MG63 (cell line): Measurements from ENCODE around the gene RUSF1. TPM values are rescaled to one million over a fixed set of nuclear protein-coding genes. Genes with fewer than 3 reads are reported as not detected.
A peak's percentile ranks its signal among the peaks of the same experiment; 100 is the strongest.
"Not testable (repeated sequence)": the region's sequence is repeated elsewhere in the genome, so short reads cannot be mapped to it uniquely, and the experiment has no call there.

Experiments
- DNase-seq: peaks from one replicate; pipeline ENCODE4 v3.0.0-alpha.2; 2020
- H3K27me3 ChIP-seq: fragments of 250-450 bp; sonication (Bioruptor Pico); 2 replicates; pipeline ENCODE4 v1.5.1; 2020; ENCODE audit warnings: mild to moderate bottlenecking, moderate library complexity
- H3K36me3 ChIP-seq: fragments of 250-450 bp; sonication (Bioruptor Pico); 2 replicates; pipeline ENCODE4 v1.5.1; 2020; ENCODE audit warnings: mild to moderate bottlenecking, moderate library complexity
- H3K4me3 ChIP-seq: fragments of 250-450 bp; sonication (Bioruptor Pico); 2 replicates; pipeline ENCODE4 v1.5.1; 2020; ENCODE audit warnings: mild to moderate bottlenecking, moderate library complexity
- H3K9me3 ChIP-seq: fragments of 250-450 bp; sonication (Bioruptor Pico); 2 replicates; pipeline ENCODE4 v1.5.1; 2020; ENCODE audit warnings: mild to moderate bottlenecking, moderate library complexity
- total RNA-seq: library from RNA; depleted of rRNA; stranded (reverse); fragments of >200 nt; shearing (Covaris generic); gene quantifications from 2 replicates; pipeline ENCODE4 v1.2.3, GENCODE V29; 2014; ENCODE audit warnings: low replicate concordance

RUSF1 gene
- total RNA-seq, 1 experiment from 2014 or later = 27.9 TPM

DNA sequence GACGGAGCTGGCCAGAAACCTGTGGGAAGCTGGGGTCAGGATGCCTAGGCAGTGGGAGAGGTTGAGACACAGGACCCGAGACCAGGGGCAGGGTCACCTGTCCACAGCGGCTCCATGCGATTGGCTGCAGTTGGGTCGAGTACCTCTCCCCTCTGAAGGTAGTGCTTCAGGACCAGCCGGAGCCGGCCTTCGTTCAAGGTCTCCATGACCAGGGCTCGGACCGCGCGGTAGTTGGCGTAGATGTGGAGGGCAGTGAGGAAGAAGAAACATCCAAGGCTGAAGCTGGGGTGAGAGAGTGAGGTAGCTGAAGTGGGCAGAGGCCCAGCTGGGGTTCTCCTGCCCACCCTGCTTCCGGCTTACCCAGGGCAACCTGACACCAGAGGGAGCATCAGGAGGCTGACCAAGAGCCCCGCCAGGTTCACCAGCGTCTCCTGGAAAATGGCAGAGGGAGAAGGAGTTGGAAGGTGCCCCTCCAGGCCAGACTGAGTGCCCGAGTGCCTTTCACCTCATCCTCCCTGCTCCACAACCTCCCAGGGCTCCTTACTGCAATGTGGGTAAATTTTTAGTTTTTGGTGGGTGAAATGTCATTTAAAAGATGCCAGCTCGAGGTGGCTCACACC, 14.6 kb downstream of the RUSF1 start:
- Histone ChIP-seq H3K27me3 (peaks cover 2% of the 10 kb centered on the region; the same call in 1 of the 2 replicates), H3K4me3 (no peak overlapping the region), H3K36me3 (peaks cover 12% of the 10 kb centered on the region), H3K9me3 (no peaks in the 10 kb centered on the region)
- no peak for DNase-seq

DNA sequence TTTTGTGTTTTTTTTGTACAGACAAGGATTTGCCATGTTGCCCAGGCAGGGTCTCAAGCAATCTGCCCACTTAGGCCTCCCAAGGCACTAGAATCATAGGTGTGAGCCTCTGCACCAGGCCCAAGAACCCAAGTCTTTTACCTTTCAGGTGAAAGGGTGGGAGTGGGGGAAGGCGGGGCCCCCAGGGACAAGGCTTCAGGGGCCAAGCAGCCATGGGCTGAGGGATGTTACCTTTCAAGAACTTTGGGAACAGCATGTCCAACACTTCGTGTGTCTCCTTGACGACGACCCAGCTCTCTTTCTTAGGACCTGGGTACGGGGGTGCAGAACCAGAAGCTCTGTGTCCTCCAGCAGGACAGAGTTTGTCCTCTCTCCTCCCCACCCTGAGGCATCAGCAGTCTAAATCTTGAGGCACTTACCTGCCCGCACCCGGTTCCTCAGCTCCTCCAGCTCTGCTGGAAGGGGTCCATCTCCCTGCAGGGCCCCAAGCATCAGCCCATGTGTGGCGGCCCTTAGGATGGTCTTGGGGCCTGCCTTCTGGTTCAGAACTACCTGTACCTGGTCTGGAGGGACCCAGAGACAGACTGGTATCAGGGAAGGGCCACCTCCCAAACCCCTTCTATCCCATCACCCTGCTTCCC, 16.3 kb downstream of the RUSF1 start:
- Histone ChIP-seq H3K36me3 (peaks cover 9% of the 10 kb centered on the region; the same call in 1 of the 2 replicates), H3K9me3 (no peaks in the 10 kb centered on the region), H3K27me3 (peaks cover 12% of the 10 kb centered on the region; the same call in 1 of the 2 replicates), H3K4me3 (no peak overlapping the region)
- no peak for DNase-seq

DNA sequence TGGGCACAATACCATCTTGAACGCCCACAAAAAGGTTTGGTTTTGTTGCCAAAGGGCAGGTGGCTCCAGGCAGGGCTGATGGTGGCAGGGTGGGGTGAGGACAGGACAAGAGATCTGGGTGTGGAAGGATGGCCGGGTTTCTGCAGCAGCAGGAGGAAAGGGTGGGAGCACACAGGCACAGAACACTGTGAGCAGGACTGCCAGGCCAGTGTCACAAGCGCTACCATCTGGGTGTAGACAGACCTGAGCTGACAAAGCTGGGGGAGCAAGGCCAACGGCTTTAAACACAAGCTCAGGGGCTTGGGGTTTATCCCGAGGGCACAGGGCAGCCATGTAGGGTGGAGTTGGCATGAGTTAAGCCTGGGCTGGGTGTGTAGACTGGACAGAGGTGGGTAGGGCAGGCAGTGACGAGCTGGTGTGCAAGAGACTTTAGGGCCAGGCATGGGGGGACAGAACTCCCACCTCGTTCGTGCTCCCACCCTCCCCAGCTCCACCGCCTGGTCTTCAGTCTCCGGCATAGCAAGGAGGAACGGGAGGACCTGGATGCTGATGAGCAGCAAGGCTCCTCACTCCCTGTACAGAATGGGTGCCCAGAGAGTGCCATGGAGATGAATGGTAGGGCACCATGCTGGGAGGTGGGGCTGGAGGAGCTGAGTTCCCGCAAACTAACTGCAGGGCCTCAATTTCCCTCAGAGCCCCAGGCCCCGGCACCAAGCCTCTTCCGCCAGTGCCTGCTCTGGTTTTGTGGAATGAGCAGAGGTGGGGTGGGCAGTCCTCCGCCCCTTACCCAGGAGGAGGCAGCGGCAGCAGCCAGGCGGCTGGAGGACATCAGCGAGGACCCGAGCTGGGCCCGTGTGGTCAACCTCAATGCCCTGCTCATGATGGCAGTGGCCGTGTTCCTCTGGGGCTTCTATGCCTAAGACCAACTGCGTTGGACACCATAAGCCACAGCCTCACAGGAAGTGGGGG, 18.3 kb downstream of the RUSF1 start:
- DNase-seq = no peak
- H3K9me3 ChIP-seq = no peaks in the 10 kb centered on the region
- peaks cover 9% of the 10 kb centered on the region; the same call in 1 of the 2 replicates for H3K36me3 ChIP-seq
- peaks cover 12% of the 10 kb centered on the region; the same call in 1 of the 2 replicates for H3K27me3 ChIP-seq
- no peak overlapping the region for H3K4me3 ChIP-seq

DNA sequence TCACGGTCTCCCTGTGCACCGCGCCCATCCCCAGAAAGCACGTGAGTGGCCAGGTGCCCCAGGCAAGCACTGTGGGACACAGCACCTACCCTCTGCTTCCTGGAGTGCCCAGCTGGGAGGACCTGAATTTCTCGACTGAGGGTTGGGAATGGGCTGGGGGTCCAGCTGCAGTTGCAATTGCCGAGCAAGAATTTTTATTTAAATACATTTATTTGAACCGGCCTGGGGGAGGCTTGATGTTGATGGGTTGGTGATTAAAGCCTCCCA, 19.0 kb downstream of the RUSF1 start:
- no peaks in the 10 kb centered on the region for H3K9me3 ChIP-seq
- peaks cover 12% of the 10 kb centered on the region; the same call in 1 of the 2 replicates for H3K27me3 ChIP-seq
- no peak for DNase-seq
- no peak overlapping the region for H3K4me3 ChIP-seq
- H3K36me3 ChIP-seq = peaks cover 9% of the 10 kb centered on the region; the same call in 1 of the 2 replicates

DNA sequence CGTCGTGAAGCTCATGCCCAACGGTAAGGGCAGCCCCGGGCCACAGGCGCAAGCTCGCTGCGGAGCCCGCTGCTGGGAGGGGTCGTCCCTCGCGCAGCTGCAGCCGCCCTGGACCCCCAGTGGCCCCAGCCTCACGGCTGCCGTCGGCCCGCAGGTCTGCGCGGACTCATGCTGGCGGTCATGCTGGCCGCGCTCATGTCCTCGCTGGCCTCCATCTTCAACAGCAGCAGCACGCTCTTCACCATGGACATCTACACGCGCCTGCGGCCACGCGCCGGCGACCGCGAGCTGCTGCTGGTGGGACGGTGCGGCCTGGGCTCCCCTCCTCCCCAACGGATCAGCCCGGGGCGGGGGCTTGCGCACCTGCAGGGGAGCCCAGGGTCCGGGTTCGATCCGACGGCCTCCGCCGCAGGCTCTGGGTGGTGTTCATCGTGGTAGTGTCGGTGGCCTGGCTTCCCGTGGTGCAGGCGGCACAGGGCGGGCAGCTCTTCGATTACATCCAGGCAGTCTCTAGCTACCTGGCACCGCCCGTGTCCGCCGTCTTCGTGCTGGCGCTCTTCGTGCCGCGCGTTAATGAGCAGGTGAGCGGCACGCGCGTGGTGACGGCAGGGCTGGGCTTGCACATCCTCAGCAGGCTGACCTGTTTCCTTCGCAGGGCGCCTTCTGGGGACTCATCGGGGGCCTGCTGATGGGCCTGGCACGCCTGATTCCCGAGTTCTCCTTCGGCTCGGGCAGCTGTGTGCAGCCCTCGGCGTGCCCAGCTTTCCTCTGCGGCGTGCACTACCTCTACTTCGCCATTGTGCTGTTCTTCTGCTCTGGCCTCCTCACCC, 19.5 kb downstream of the RUSF1 start:
- H3K4me3 ChIP-seq = no peak overlapping the region
- H3K27me3 ChIP-seq = peaks cover 12% of the 10 kb centered on the region; the same call in 1 of the 2 replicates
- peaks cover 6% of the 10 kb centered on the region; the same call in 1 of the 2 replicates for H3K36me3 ChIP-seq
- DNase-seq = no peak
- H3K9me3 ChIP-seq = no peaks in the 10 kb centered on the region

DNA sequence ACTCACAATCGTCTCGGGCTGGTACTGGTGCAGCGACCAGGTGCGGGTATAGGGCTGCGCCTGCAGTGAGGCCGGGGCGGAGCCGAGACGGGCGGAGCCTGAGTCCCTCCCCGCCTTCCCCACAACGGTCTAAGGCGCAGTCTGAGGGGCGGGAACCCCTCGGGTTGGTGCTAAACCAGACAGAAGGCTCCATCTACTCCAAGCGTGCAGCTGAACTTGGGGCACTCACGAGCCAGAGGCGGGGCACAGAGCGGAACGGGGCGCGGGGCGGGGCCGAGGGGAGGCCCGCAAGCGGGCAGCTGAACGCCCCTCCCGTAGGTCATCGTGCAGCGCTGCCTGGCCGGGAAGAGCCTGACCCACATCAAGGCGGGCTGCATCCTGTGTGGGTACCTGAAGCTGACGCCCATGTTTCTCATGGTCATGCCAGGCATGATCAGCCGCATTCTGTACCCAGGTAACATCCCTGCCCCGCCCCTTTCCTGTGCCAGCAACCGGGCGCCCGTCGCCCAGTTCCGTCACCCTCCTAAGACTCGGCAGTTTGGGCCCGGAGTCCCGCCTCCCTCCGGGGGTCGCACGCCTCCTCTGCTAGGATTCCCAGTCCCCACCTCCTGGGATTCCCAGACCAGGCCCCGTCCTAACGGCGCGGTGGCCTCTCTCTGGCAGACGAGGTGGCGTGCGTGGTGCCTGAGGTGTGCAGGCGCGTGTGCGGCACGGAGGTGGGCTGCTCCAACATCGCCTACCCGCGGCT, 20.3 kb downstream of the RUSF1 start:
- DNase-seq = peak; percentile 33
- H3K27me3 ChIP-seq = peaks cover 12% of the 10 kb centered on the region; the same call in 1 of the 2 replicates
- peak overlapping the region; percentile 41 for H3K4me3 ChIP-seq
- no peaks in the 10 kb centered on the region for H3K9me3 ChIP-seq
- peaks cover 1% of the 10 kb centered on the region; the same call in 1 of the 2 replicates for H3K36me3 ChIP-seq

DNA sequence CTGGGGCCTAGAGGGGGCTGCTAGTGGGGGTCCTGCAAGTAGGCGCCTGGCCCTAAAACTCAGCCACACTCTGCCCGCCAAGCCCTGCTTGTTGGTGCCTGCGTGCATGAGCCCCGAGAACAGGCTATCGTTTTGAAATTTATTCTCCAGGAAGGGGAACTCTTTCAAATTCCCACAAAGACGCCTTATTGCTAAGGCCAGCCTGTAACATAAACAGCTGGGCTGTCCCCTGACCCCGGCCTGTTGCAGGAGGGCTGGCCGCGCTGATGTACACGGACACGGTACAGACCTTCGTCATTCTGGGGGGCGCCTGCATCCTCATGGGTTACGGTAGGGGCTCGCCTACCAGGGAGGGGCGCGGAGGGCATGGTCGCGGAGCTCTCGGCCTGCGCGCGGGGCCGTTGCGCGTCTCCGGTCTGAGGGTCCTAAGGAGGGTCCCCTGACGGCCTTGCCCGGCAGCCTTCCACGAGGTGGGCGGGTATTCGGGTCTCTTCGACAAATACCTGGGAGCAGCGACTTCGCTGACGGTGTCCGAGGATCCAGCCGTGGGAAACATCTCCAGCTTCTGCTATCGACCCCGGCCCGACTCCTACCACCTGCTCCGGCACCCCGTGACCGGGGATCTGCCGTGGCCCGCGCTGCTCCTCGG, 21.0 kb downstream of the RUSF1 start:
- H3K36me3 ChIP-seq = no peaks in the 10 kb centered on the region; the same call in 1 of the 2 replicates
- DNase-seq = no peak
- no peaks in the 10 kb centered on the region for H3K9me3 ChIP-seq
- peaks cover 12% of the 10 kb centered on the region; the same call in 1 of the 2 replicates for H3K27me3 ChIP-seq
- H3K4me3 ChIP-seq = peak overlapping the region; percentile 41

DNA sequence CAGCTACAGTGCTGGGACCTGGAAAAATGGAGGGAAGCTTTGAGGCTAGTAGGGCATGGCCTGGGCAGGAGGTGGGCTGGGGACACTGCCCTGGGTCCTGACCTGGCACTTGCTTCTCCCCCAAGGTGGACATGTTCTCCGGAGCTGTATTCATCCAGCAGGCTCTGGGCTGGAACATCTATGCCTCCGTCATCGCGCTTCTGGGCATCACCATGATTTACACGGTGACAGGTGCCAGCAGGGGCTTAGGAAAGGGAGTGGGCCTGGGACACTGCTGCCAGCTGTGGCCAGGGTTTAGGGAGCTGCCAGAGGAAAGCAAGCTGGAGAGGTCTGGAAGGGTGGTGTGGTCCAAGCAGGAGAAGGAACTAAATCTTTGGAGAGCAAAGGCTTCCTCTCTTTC, 22.1 kb downstream of the RUSF1 start:
- Histone ChIP-seq H3K36me3 (no peaks in the 10 kb centered on the region), H3K27me3 (peaks cover 12% of the 10 kb centered on the region; the same call in 1 of the 2 replicates), H3K4me3 (no peak overlapping the region), H3K9me3 (no peaks in the 10 kb centered on the region)
- no peak for DNase-seq

DNA sequence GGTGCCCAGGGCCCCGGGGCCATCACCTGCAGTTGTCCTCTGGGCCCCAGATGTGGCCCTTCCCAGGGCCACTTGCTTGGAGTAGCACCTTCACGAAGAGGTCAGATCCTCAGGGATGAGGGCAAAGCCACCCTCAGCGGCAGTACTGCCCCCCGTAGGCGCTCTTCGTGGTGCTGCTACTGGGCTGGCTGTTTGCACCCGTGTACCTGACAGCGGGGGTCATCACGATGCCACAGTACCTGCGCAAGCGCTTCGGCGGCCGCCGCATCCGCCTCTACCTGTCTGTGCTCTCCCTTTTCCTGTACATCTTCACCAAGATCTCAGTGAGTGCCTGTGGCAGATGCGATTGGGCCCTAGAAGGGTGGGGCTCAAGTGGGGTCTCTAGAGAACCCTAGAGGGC, 22.6 kb downstream of the RUSF1 start:
- H3K36me3 ChIP-seq = no peaks in the 10 kb centered on the region
- H3K27me3 ChIP-seq = peaks cover 12% of the 10 kb centered on the region; the same call in 1 of the 2 replicates
- no peak overlapping the region for H3K4me3 ChIP-seq
- no peak for DNase-seq
- H3K9me3 ChIP-seq = no peaks in the 10 kb centered on the region

DNA sequence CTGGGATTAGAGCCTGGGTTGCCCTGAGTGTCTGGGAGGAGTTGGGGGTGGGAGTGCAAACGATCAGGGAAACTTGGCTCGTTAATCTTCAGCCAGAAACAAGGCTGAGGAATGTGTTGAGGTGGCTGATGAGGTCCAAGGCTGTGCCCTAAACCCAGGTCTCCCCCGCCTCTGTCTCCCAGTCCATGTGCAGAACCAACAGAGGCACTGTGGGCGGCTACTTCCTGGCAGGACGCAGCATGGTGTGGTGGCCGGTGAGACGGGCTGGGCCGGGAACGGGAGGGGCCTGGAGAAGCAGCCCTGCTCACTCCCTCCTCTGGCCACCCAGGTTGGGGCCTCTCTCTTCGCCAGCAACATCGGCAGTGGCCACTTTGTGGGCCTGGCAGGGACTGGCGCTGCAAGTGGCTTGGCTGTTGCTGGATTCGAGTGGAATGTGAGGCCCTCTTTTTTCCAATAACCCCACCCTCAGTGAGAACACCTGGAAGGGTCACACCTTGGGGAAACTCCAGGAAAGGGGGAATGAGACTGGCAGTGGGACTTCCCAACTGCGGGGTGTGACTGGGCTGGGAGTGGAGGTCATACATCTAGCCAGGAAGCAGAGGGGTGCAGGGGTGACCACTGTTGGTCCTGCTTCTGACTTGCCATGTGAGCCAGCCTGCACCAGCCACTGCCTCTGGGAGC, 23.6 kb downstream of the RUSF1 start:
- no peak for DNase-seq
- no peak overlapping the region for H3K4me3 ChIP-seq
- H3K36me3 ChIP-seq = no peaks in the 10 kb centered on the region
- no peaks in the 10 kb centered on the region for H3K9me3 ChIP-seq
- H3K27me3 ChIP-seq = peaks cover 12% of the 10 kb centered on the region; the same call in 1 of the 2 replicates

DNA sequence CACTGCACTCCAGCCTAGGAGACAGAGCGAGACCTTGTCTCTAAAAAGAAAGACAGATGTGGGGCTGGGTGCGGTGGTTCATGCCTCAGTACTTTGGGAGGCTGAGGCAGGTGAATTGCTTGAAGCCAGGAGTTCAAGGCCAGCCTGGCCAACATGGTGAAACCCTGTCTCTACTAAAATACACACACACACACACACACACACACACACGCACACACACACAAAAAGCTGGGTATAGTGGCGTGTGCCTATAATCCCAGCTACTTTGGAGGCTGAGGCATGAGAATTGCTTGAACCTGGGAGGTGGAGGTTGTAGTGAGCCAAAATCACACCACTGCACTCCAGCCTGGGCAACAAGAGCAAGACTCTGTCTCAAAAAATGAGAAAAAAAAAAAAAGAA, 24.1 kb downstream of the RUSF1 start:
- H3K9me3 ChIP-seq, H3K4me3 ChIP-seq, DNase-seq, H3K36me3 ChIP-seq: not testable (repeated sequence)
- H3K27me3 ChIP-seq = peaks cover 12% of the 10 kb centered on the region; the same call in 1 of the 2 replicates

DNA sequence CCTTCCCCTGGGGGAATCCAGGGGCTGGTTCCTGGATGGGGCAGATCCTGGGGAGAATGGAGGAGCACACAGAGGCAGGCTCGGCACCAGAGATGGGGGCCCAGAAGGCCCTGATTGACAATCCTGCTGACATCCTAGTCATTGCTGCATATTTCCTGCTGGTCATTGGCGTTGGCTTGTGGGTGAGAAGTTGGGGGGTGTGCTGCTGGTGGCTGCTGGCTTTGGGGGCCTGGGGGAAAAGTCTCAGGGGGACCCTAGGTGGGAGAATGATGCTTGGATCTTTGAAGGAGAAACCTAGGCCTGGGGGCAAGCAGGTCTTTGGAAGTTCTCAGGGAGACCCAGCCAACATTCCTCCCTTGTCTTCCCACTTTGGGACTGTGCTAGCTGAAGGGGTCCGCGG, 25.1 kb downstream of the RUSF1 start, which contains the start of gene SLC5A2:
Gene SLC5A2, plus strand, starts transcription at position 43 of the 400 bp plus-strand sequence. Its CDS starts 14 bp downstream, at position 57.
- Histone ChIP-seq H3K27me3 (peaks cover 5% of the 10 kb centered on the region; the same call in 1 of the 2 replicates), H3K36me3 (peaks cover 1% of the 10 kb centered on the region)
- no peak for DNase-seq

DNA sequence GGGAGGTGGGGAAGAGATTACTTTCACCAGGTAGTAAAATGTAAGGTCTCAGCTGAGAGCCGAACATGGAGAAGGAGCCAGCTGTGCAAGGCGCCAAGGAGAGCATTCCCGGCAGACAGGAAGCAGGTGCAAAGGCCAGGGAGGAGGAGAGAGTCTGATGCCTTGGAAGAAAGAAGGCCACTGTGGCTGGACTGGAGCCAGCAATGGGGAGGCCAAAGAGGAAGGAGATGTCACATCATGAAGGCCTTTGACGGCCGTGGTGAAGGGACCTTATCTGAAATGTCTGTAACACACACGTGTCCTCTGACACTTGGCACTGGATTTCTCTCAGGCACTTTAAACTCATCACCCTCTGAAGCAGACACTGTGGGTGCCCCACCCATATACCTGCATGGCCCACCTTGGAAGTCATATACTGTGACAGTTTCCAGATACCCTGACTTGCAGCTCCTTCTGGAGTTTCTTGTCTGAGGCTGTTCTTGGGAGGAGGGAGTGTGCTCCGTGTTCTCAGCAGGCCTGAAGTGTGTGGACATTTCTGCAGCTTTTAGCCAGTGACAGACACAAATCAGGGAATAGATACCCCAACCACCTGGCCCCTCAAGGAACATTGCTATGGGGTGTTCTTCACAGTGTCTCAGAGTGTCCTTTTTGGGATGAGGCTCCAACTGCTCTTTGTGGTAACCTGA, 27.2 kb downstream of the RUSF1 start:
- Histone ChIP-seq H3K9me3 (no peaks in the 10 kb centered on the region), H3K36me3 (peaks cover 18% of the 10 kb centered on the region), H3K4me3 (no peak overlapping the region), H3K27me3 (no peaks in the 10 kb centered on the region; the same call in 1 of the 2 replicates)
- DNase-seq = no peak

More for the DNA sequence above, 25.1 kb downstream of the RUSF1 start, which contains the start of gene SLC5A2:
- no peaks in the 10 kb centered on the region for H3K9me3 ChIP-seq
- no peak within 1 kb of the TSS for H3K4me3 ChIP-seq

DNA sequence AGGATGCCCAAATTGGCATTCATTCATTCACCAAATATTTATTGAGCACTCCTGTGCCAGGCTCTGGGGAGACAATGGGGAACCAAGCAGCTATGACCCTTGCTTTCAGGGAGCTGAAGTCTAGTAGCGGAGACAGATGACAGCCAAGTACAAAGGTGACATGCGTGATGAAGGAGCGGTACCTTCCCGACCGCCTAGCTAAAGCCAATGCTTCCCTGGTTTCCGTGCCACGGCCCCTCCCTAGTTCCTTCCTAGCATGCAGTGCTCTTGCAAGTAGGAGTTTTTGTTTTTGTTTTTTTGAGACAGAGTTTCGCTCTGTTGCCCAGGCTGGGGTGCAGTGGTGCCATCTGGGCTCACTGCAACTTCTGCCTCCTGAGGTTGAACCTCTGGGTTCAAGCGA, 28.4 kb downstream of the RUSF1 start:
- Histone ChIP-seq H3K4me3 (no peak overlapping the region), H3K36me3 (peaks cover 29% of the 10 kb centered on the region), H3K9me3 (no peaks in the 10 kb centered on the region), H3K27me3 (no peaks in the 10 kb centered on the region; the same call in 1 of the 2 replicates)
- no peak for DNase-seq
